Astrocyte (in vitro differentiated cells and primary cell): ENCODE measurements around the gene SPATA18.

Experiments
- EZH2 ChIP-seq: IDR thresholded peaks from 2 replicates; pipeline ENCODE4 v1.6.1; 2012; ENCODE audit warnings: mild to moderate bottlenecking, low read length, inconsistent platforms; ENCODE audit not compliant: insufficient read depth
- TF ChIP-seq, protein P1 (sequence below): IDR thresholded peaks from 2 replicates; pipeline ENCODE4 v1.5.1; 2011; ENCODE audit warnings: low read depth, mild to moderate bottlenecking, inconsistent platforms, low read length, moderate library complexity; ENCODE audit not compliant: insufficient read depth

DNA sequence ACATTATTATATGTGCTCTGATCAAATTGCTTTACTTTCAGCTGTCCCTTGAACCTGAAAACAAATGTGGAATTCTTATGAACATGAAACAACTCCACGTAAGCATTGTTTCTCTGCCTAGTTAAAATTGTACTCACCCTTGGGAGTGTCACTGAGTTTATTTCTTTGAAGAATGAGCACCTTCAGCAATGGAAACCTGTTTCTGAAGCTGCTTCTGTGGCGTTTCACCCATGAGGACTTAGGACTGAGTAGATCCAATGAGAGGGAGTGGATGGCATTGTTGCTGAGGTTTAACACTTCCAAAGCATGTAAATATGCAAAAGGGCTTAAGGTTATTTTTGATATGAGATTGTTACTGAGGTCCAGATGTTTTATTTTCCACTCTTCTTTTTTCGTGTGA, 34.1 kb upstream of the SPATA18 start:
- TF ChIP-seq, protein P1, sequence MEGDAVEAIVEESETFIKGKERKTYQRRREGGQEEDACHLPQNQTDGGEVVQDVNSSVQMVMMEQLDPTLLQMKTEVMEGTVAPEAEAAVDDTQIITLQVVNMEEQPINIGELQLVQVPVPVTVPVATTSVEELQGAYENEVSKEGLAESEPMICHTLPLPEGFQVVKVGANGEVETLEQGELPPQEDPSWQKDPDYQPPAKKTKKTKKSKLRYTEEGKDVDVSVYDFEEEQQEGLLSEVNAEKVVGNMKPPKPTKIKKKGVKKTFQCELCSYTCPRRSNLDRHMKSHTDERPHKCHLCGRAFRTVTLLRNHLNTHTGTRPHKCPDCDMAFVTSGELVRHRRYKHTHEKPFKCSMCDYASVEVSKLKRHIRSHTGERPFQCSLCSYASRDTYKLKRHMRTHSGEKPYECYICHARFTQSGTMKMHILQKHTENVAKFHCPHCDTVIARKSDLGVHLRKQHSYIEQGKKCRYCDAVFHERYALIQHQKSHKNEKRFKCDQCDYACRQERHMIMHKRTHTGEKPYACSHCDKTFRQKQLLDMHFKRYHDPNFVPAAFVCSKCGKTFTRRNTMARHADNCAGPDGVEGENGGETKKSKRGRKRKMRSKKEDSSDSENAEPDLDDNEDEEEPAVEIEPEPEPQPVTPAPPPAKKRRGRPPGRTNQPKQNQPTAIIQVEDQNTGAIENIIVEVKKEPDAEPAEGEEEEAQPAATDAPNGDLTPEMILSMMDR, result no peak
- no peak for TF ChIP-seq EZH2
